ENCODE measurements around the gene CTU2.

- no peak for TF ChIP-seq GATA2 (IDR thresholded peaks at IDR 0.05; ENCODE audit: low read depth, low read length)
- TF ChIP-seq GATA3 (IDR thresholded peaks at IDR 0.05; ENCODE audit: low read depth, low read length), result no peak
Measured at GRCh38 chr16:88657371-88657770, 48.9 kb upstream of the CTU2 start.

Measured in SH-SY5Y (cell line).